Vagina (tissue), 2 donors: ENCODE results near the gene QRFP.

Source experiments
- CTCF ChIP-seq, 3 experiments: fragments of 450-650 bp in 2 of 3; fragments of 200-600 bp in 1 of 3; sonication (generic) in 1 of 3; IDR thresholded peaks; one replicate each; pipeline ENCODE4 v1.5.1; 2017 to 2019; ENCODE audit warnings: antibody characterized with exemption in 3 of 3, mild to moderate bottlenecking in 2 of 3, moderate library complexity in 2 of 3
- POLR2A ChIP-seq, 2 donors: fragments of 450-650 bp; IDR thresholded peaks; one replicate each; pipeline ENCODE4 v1.6.1; 2017; ENCODE audit warnings: antibody characterized with exemption in 2 of 2, mild to moderate bottlenecking in 2 of 2, moderate library complexity in 2 of 2

GRCh38 chr9:130938184-130938651 lies 41.6 kb upstream of the QRFP start:
- TF ChIP-seq POLR2A (IDR thresholded peaks at IDR 0.05) (no peak), CTCF (IDR thresholded peaks at IDR 0.05) (no peak)
